SK-N-SH (cell line): ENCODE data around the gene PSMA3. TPM values are rescaled to one million over a fixed set of nuclear protein-coding genes. Genes with fewer than 3 reads are reported as not detected.

Experiments used
- CTCF ChIA-PET: fragments of 300-600, 350-600 bp; formaldehyde crosslinking; extraction: SDS; loops from one replicate; lab custom pipeline; 2021; lab: Yijun Ruan, JAX
- POLR2A ChIA-PET: fragments of 350-600 bp; sonication (Branson Sonifier 250); formaldehyde crosslinking; extraction: SDS; loops from one replicate; lab custom pipeline; 2020; ENCODE audit warnings: antibody characterized with exemption, inconsistent platforms; lab: Yijun Ruan, JAX
- DNase-seq: peaks from one replicate; pipeline ENCODE4 v3.0.0; 2012
- H2AFZ ChIP-seq: fragments of 200-600 bp; sonication (generic); 2 replicates; pipeline ENCODE4 v1.8.1; 2016; ENCODE audit warnings: antibody characterized with exemption, mild to moderate bottlenecking, low read depth
- H3F3A ChIP-seq: fragments of 200-600 bp; sonication (generic); replicated peaks from 2 replicates; pipeline ENCODE3; 2016; ENCODE audit warnings: antibody characterized with exemption, mild to moderate bottlenecking; ENCODE audit not compliant: insufficient read depth
- H3K27ac ChIP-seq, 2 experiments: fragments of 200-500 bp in 1 of 2; fragments of 200-600 bp in 1 of 2; sonication (Bioruptor generic) in 1 of 2; sonication (generic), shearing (Covaris generic) in 1 of 2; 2 replicates each; pipeline versions ENCODE4 v1.5.1 to v1.6.1; 2014 to 2016; ENCODE audit warnings: low read depth in 2 of 2, inconsistent platforms in 1 of 2, low read length in 1 of 2, mild to moderate bottlenecking in 1 of 2, mixed read lengths in 1 of 2
- H3K27me3 ChIP-seq: fragments of 200-600 bp; sonication (generic), shearing (Covaris generic); 2 replicates; pipeline ENCODE4 v1.6.1; 2016; ENCODE audit warnings: mixed run types; ENCODE audit not compliant: insufficient read depth
- H3K36me3 ChIP-seq, 2 experiments: fragments of 200-500 bp in 1 of 2; fragments of 200-600 bp in 1 of 2; sonication (Bioruptor generic) in 1 of 2; sonication (generic) in 1 of 2; replicated peaks in 1 of 2; 2 replicates each; pipeline versions ENCODE3 to v1.5.1; 2014 to 2016; ENCODE audit warnings: low read length in 1 of 2, mild to moderate bottlenecking in 1 of 2; ENCODE audit not compliant: insufficient read depth in 2 of 2, control insufficient read depth in 1 of 2
- H3K4me1 ChIP-seq, 2 experiments: fragments of 200-500 bp in 1 of 2; fragments of 200-600 bp in 1 of 2; sonication (Bioruptor generic) in 1 of 2; sonication (generic), shearing (Covaris generic) in 1 of 2; 2 replicates each; pipeline versions ENCODE4 v1.5.1 to v1.6.1; 2014 to 2016; ENCODE audit warnings: low read depth in 1 of 2, low read length in 1 of 2, mixed run types in 1 of 2; ENCODE audit not compliant: insufficient read depth in 2 of 2, control insufficient read depth in 1 of 2
- H3K4me2 ChIP-seq: fragments of 200-600 bp; sonication (generic), shearing (Covaris generic); 2 replicates; pipeline ENCODE4 v1.6.1; 2017; ENCODE audit warnings: mixed run types
- H3K4me3 ChIP-seq, 2 experiments: fragments of 200-500 bp in 1 of 2; fragments of 200-600 bp in 1 of 2; sonication (Bioruptor generic) in 1 of 2; sonication (generic), shearing (Covaris generic) in 1 of 2; 2 replicates each; pipeline versions ENCODE4 v1.5.1 to v1.8.1; 2014 to 2016; ENCODE audit warnings: low read depth in 2 of 2, inconsistent platforms in 1 of 2, low read length in 1 of 2, mild to moderate bottlenecking in 1 of 2, mixed read lengths in 1 of 2, moderate library complexity in 1 of 2
- H3K79me2 ChIP-seq: fragments of 200-600 bp; sonication (generic); 2 replicates; pipeline ENCODE4 v1.8.1; 2017; ENCODE audit warnings: mild to moderate bottlenecking; ENCODE audit not compliant: insufficient read depth
- H3K9ac ChIP-seq: fragments of 200-600 bp; sonication (generic); 2 replicates; pipeline ENCODE4 v1.6.1; 2017; ENCODE audit warnings: mixed run types
- H3K9me2 ChIP-seq: fragments of 200-600 bp; sonication (generic); 2 replicates; pipeline ENCODE4 v1.6.1; 2017; ENCODE audit warnings: mixed run types
- H3K9me3 ChIP-seq: fragments of 200-600 bp; sonication (generic); 2 replicates; pipeline ENCODE4 v1.6.1; 2017; ENCODE audit warnings: mixed run types, mild to moderate bottlenecking, moderate library complexity
- H4K20me1 ChIP-seq: fragments of 200-600 bp; sonication (generic); 2 replicates; pipeline ENCODE4 v1.6.1; 2017; ENCODE audit warnings: mild to moderate bottlenecking, mixed run types; ENCODE audit not compliant: insufficient read depth
- ELF1 ChIP-seq: IDR thresholded peaks from 2 replicates; pipeline ENCODE4 v1.4.0; 2012
- EP300 ChIP-seq, 2 experiments: IDR thresholded peaks; 2 replicates each; pipeline versions ENCODE4 v1.4.0 to v1.6.1; 2012; ENCODE audit warnings: borderline replicate concordance in 1 of 2, low read depth in 1 of 2, low read length in 1 of 2
- EZH2phosphoT487 ChIP-seq: fragments of 200-600 bp; sonication (generic); IDR thresholded peaks from 2 replicates; pipeline ENCODE4 v1.6.1; 2017; ENCODE audit warnings: low read depth, mixed run types, mild to moderate bottlenecking, antibody characterized with exemption, moderate library complexity, borderline replicate concordance
- FOXJ3 ChIP-seq: sonication (generic); formaldehyde crosslinking; IDR thresholded peaks from 2 replicates; pipeline ENCODE4 v1.5.1; 2020; ENCODE audit warnings: mild to moderate bottlenecking, missing genetic modification reagents
- FOXM1 ChIP-seq: IDR thresholded peaks from 2 replicates; pipeline ENCODE4 v1.4.0; 2012; ENCODE audit warnings: low read depth, mild to moderate bottlenecking
- GABPA ChIP-seq: IDR thresholded peaks from 2 replicates; pipeline ENCODE4 v1.4.0; 2012; ENCODE audit warnings: low read depth, mild to moderate bottlenecking
- JUND ChIP-seq: IDR thresholded peaks from 2 replicates; pipeline ENCODE4 v1.4.0; 2012
- MXI1 ChIP-seq: IDR thresholded peaks from 2 replicates; pipeline ENCODE4 v1.6.1; 2012; ENCODE audit warnings: mild to moderate bottlenecking, low read depth, low read length, improper control_type of control experiment
- RCOR1 ChIP-seq: fragments of 150-350 bp; IDR thresholded peaks from 2 replicates; pipeline ENCODE4 v1.6.1; 2017; ENCODE audit warnings: antibody characterized with exemption, low read length
- RFX5 ChIP-seq: IDR thresholded peaks from 2 replicates; pipeline ENCODE4 v1.6.1; 2012; ENCODE audit warnings: mild to moderate bottlenecking, improper control_type of control experiment, low read length
- RXRA ChIP-seq: IDR thresholded peaks from 2 replicates; pipeline ENCODE4 v1.4.0; 2012; ENCODE audit warnings: low read depth, mild to moderate bottlenecking, borderline replicate concordance
- SMC3 ChIP-seq: IDR thresholded peaks from 2 replicates; pipeline ENCODE4 v1.6.1; 2012; ENCODE audit warnings: low read depth, low read length, improper control_type of control experiment
- TCF12 ChIP-seq: IDR thresholded peaks from 2 replicates; pipeline ENCODE4 v1.4.0; 2012
- TEAD4 ChIP-seq: IDR thresholded peaks from 2 replicates; pipeline ENCODE4 v1.4.0; 2012; ENCODE audit warnings: mild to moderate bottlenecking, borderline replicate concordance; ENCODE audit not compliant: insufficient read depth
- WGBS: methylation state at CpG from one replicate; pipeline ENCODE4 v1.1.6; 2017; ENCODE audit warnings: low lambda C conversion rate; 5-methylcytosine and 5-hydroxymethylcytosine counted together
- polyA plus RNA-seq, 3 experiments: library from polyadenylated mRNA; depleted of rRNA; stranded (reverse); fragments of >200 nt; gene quantifications; 2 replicates each; pipeline ENCODE4 v1.2.3, GENCODE V29; 2012
- TF ChIP-seq, protein P1 (sequence below): IDR thresholded peaks from 2 replicates; pipeline ENCODE4 v1.6.1; 2012; ENCODE audit warnings: mild to moderate bottlenecking, low read depth, low read length, moderate library complexity
- TF ChIP-seq, protein P2 (sequence below): fragments of 150-350 bp; IDR thresholded peaks from 2 replicates; pipeline ENCODE4 v1.6.1; 2017; ENCODE audit warnings: antibody characterized with exemption, low read length, low read depth, borderline replicate concordance
- TF ChIP-seq, protein P3 (sequence below): IDR thresholded peaks from 2 replicates; pipeline ENCODE4 v1.4.0; 2012; ENCODE audit warnings: low read depth

Gene PSMA3
- polyA plus RNA-seq, 1 of the 3 experiments (the other 2 are of a cell fraction), result 203 TPM

DNA sequence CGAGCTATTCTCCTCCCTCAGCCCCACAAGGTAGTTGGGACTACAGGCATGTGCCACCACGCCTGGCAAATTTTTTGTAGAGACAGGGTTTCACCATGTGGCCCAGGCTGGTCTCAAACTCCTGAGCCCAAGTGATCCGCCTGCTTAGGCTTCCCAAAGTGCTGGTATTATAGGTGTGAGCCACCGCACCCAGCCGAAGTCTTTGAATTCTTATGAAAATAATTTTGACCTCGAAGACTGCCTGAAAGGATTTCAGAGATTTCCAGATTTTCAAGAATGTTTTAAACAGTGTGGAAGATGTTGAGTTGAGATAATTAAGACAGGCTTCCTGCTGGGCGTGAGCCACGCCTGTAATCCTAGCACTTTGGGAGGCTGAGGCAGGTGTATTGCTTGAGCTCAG, 5.0 kb downstream of the PSMA3 start:
- Histone ChIP-seq H3K9me3 (no peaks in the 10 kb centered on the region), H3F3A (peaks cover 39% of the 10 kb centered on the region), H3K27ac (no peak overlapping the region), H3K27me3 (no peaks in the 10 kb centered on the region), H3K4me1 (peaks cover 0 to 3% of the 10 kb centered on the region in 2 experiments; a peak in 1 of 4 replicates), H3K9me2 (no peaks in the 10 kb centered on the region), H2AFZ (no peak overlapping the region), H3K36me3 (peaks cover 24 to 46% of the 10 kb centered on the region in 2 experiments), H3K9ac (no peak overlapping the region), H3K4me3 (no peak overlapping the region), H3K4me2 (no peak overlapping the region), H3K79me2 (peaks cover 97% of the 10 kb centered on the region), H4K20me1 (peaks cover 43% of the 10 kb centered on the region)
- 96% methylated on average over 8 of the region's 8 CpGs for WGBS
- ChIA-PET CTCF (no interaction called here), POLR2A (no interaction called here)
- TF ChIP-seq RFX5, result no peak
- no peak for TF ChIP-seq TEAD4
- no peak for TF ChIP-seq EP300 (IDR thresholded peaks at IDR 0.05; ENCODE audit: borderline replicate concordance in 1 of 2, low read depth in 1 of 2, low read length in 1 of 2)
- no peak for TF ChIP-seq FOXM1
- no peak for TF ChIP-seq SMC3
- no peak for TF ChIP-seq FOXJ3 (CRISPR knock-in tag)
- TF ChIP-seq EZH2phosphoT487, result no peak
- no peak for TF ChIP-seq TCF12
- TF ChIP-seq, protein P1, sequence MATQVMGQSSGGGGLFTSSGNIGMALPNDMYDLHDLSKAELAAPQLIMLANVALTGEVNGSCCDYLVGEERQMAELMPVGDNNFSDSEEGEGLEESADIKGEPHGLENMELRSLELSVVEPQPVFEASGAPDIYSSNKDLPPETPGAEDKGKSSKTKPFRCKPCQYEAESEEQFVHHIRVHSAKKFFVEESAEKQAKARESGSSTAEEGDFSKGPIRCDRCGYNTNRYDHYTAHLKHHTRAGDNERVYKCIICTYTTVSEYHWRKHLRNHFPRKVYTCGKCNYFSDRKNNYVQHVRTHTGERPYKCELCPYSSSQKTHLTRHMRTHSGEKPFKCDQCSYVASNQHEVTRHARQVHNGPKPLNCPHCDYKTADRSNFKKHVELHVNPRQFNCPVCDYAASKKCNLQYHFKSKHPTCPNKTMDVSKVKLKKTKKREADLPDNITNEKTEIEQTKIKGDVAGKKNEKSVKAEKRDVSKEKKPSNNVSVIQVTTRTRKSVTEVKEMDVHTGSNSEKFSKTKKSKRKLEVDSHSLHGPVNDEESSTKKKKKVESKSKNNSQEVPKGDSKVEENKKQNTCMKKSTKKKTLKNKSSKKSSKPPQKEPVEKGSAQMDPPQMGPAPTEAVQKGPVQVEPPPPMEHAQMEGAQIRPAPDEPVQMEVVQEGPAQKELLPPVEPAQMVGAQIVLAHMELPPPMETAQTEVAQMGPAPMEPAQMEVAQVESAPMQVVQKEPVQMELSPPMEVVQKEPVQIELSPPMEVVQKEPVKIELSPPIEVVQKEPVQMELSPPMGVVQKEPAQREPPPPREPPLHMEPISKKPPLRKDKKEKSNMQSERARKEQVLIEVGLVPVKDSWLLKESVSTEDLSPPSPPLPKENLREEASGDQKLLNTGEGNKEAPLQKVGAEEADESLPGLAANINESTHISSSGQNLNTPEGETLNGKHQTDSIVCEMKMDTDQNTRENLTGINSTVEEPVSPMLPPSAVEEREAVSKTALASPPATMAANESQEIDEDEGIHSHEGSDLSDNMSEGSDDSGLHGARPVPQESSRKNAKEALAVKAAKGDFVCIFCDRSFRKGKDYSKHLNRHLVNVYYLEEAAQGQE, result no peak
- no peak for TF ChIP-seq GABPA
- TF ChIP-seq, protein P2, sequence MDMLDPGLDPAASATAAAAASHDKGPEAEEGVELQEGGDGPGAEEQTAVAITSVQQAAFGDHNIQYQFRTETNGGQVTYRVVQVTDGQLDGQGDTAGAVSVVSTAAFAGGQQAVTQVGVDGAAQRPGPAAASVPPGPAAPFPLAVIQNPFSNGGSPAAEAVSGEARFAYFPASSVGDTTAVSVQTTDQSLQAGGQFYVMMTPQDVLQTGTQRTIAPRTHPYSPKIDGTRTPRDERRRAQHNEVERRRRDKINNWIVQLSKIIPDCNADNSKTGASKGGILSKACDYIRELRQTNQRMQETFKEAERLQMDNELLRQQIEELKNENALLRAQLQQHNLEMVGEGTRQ, result no peak
- TF ChIP-seq, protein P3, sequence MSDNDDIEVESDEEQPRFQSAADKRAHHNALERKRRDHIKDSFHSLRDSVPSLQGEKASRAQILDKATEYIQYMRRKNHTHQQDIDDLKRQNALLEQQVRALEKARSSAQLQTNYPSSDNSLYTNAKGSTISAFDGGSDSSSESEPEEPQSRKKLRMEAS, result no peak
- no peak for TF ChIP-seq MXI1
- no peak for TF ChIP-seq RXRA
- no peak for TF ChIP-seq JUND
- no peak for TF ChIP-seq ELF1
- TF ChIP-seq RCOR1, result no peak
- no peak for DNase-seq
